ENCODE data around the gene TCF12.

The TCF12 gene

DNA sequence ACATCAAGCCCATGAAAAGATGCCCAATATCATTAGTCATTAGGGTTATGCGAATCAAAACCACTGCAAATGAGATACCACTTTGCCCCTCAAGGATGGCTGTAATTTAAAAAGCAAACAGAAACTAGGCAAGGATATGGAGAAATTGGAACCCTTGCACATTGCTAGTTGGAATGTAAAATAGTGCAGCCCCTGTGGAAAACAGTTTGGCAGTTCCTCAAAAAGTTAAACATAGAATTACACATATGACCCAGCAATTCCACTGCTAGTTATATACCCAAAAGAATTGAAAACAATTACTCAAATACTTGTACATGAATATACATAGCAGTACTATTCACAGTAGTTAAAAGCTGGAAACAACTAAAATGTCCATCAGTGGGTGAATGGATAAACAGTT, 271.0 kb downstream of the TCF12 start:
- intact Hi-C loops (cut with DNase I): no loop called here
- no peak for DNase-seq

DNA sequence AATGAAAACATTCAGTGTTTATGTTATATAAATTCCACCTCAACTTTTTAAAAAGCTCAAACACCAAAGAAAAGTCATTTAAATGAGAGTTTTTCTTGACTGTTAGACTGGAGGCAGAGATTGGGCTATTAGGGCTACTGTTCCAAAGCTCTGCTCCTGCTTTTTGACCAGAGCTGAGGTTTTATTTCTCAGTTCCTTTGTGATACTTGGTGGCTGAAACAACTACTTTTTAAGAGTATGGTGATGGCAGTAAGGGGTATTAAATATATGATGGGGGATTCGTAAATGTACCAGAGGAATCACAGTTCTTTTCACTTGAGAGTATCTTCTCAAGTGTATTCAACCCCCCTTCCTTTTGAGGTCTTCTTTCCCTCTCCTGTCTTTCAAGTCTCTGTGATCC, 271.8 kb downstream of the TCF12 start:
- DNase-seq: no peak
- intact Hi-C loops (cut with DNase I): no loop called here

DNA sequence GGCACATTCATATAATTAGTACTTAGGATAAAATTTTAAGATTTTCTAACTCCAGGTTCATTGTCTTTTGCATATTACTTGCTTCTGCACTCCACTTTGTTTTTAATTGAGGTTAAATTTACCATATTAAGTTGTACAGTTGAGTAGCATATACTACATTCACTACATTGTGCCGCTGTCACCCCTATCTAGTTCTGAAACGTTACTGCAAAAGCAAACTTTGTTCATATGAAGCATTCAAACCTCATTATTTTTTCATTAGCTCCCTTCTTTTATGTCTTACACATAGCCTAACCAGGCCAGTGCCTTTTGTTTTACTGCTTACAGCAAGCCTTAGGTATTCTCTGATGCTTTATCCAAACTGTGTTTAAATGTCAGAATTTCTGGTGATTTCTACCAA, 274.7 kb downstream of the TCF12 start:
- no peak for DNase-seq
- intact Hi-C loops (cut with DNase I): no loop called here

DNA sequence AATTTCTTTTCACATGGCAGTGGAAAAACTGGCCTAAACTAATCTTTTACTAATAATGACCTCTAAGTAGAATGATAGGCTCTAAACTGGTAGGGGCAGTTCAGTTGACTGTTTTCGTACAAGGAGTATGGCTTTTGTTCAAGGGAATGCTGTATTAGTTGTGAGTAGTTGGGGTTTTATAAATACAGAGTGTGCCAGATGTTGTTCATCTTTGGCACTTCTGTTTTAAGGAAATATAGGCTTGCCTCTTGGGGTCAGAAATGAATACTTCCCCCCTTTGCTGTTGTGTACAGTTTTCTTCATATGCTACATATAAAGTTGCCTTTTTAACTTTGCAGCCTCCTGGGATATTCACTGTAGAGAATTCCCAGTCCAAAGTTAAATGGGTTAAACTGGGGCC, 276.9 kb downstream of the TCF12 start:
- intact Hi-C loops (cut with DNase I): no loop called here
- DNase-seq: no peak

DNA sequence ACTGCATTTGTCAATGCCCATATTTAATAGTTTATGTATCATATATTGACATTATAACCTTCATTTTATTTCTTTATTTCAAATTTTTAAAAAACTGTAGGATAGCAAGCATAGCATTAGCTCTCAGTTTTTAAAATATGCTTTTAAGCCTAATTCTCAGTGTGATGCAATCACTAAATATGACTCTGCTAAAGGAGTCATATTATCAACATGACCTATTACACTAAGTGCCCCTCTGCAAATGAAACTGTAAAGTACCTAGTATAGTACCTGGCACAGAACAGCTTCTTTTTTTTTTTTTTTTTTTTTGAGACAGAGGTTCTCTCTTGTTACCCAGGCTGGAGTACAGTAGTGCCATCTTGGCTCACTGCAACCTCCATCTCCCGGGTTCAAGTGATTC, 278.4 kb downstream of the TCF12 start:
- intact Hi-C loops (cut with DNase I): no loop called here
- DNase-seq: no peak

DNA sequence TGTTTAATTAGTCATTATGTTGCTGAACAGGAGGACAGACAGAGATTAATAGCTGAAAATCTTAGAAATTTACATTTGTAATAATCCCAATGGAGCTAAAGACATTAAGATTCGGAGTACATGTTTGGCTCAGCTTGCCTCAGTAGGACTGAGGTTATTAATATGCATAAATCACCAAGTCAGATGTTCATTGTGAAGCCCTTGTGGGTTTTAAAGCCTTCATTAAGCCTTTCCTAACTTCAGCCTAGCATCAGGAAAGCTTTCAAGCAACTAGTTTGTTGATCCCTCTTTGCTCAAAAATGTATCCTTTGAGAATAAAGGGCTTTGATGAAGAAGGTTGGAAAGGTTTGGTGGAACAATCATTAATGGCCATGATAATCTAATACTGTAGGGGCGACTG, 279.7 kb downstream of the TCF12 start:
- no peak for DNase-seq
- intact Hi-C loops (cut with DNase I): no loop called here

DNA sequence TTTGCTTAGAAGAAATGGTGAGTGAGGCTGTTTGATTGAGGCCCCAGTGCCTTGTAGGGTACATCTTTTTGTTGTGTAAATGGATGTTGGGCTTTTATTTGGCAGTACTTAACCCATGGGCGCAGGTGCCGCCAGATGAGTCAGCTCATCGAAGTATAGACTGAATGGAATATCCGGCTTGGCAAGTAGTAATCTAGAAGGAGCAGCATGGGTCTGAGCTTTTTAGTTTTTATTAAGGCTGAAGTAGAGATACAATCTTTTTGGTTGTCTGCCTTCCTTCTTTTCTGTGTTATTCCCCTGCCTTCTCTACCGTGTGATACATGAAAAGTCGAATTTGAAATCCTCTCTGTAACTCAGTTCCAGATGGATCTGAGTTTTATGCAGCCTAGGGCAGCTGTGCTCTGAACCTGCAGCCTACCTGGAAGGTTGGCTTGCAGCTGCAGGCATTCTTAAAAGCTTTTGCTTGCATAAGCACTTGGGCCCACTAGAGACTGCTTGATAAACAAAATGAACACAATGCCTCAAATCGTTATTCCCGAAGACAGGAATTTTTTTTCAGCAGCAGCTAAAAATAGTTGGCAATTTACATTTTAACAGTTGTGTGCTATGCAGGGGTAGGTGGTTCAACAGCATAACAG, 280.3 kb downstream of the TCF12 start:
- no peak for DNase-seq
- intact Hi-C loops (cut with DNase I): no loop called here

DNA sequence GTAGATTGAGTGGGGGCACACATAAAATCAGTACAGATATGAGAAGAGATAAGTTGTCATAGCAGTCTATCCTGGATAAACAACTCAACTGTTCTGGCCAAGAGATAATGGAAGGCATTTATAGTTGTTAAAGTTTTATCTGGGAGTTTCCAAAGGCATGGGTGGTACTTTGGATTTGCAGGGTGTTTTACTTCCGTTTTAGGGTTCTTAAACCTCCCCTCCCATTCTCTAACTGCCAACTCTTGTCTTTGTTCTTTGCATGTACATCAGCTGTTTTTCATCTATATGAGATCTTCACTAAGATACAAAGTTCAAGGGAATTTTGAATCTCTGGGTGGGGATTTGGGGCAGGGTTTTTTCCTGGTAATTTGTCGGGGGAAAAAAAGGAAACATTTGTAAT, 283.1 kb downstream of the TCF12 start:
- intact Hi-C loops (cut with DNase I): no loop called here
- no peak for DNase-seq

DNA sequence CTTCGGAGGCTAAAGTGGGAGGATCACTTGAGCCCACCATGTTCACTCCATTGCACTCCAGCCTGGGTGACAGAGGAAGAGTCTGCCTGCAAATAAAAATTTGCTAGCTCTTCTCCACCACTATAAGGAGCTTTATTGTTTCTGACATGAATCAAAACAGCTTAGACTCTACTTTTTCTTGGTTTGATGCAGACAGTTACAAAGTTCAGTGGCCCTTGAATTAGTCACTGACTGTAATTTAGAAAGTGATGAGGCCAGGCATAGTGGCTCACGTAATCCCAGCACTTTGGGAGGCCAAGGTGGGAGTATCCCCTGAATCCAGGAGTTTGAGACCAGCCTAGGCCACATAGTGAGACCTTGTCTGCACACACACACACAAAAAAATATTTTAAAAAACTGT, 285.5 kb downstream of the TCF12 start:
- DNase-seq: no peak
- intact Hi-C loops (cut with DNase I): no loop called here

DNA sequence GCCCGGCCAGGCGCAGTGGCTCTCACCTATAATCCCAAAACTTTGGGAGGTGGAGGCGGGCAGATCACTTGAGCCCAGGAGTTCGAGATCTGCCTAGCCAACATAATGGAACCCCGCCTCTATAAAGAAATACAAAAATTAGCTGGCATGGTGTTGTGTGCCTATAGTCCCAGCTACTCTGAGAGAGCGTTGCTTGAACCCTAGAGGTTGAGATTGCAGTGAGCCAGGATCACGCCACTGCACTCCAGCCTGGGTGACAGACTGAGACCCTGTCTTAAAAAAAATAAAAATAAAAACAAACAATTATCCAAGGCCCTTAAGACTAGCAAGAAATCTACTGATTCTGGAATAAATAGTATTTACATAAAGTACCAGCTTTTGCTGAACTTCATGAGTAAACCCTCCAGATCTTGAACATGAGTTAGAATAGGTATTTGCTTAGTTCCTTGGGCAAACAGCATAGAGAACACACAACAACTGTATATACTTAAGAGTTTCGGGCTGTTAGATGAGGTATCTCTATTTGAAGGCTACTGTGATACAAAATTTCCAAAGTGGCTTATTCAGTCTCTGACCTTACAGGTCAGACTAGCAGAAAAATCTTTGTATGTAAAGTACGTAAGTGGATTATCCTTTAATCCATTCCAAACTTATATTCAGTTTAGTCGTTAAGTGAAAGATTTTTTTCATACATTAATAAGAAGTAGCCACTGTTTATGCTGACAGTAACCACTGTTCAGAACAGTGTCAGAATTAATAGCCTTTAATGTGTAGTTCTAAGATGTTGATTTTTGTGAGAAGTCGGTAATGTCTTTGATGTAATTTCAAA, 286.8 kb downstream of the TCF12 start:
- intact Hi-C loops (cut with DNase I): no loop called here
- DNase-seq: no peak

DNA sequence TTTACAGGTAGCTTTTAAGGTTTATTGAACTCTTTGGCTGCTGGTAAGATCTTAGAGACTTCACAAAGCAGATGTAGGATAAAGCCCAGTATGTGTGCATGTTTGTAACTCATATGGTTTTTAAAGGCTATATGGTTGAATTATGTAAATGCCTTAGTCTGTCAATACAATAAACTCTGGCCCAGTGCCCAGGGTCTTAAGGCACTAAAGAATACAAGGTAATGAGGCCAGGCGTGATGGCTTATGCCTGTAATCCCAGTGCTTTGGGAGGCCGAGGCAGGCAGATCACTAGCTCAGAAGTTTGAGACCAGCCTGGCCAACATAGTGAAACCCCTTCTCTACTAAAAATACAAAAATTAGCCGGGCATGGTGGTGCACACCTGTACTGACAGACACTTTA, 287.6 kb downstream of the TCF12 start:
- intact Hi-C loops (cut with DNase I): no loop called here

DNA sequence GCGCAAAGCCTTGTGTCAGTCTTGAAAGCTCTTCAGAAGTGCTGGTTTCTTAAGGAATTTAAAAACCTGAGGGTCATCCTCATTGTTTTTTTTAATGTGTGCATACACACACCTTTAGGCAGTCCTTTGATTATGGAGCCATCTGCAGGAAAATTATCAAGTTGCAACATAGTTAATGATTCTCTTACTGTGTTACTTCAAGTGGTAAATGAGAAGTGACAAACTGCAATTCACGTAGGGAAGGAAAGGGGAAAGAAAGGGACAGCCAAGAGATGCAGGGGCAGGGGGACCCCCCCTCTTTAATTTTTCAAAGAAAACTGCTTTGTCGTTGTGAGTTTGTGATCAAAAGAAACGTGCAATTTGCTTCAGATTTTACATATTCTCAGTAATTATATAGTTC, 295.4 kb downstream of the TCF12 start:
- intact Hi-C loops (cut with DNase I): loop anchor here (1.0 to 10.0 kb wide), 5 partner anchors 68 to 722 kb away; partner anchors contain the start of gene TCF12
- DNase-seq: no peak

More for the DNA sequence above, 287.6 kb downstream of the TCF12 start:
- DNase-seq: no peak

DNA sequence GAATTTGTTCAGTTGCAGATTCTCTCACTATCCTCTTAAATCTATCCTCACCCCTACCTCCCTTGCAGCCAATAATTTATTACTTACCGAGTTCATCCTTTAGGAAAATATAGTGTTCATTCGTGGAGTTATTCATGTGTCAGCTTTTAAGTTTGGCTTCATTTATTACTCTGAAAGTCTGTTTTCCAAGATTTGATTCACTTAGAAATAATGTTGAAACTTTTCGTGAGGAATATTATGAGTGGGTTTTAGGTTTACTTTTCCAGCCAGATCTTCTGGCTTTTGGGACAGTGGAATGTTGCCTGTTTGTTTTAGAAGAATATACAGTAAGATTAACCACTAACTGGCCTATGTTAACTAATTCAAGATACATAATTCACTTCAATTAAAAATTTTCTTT, 296.9 kb downstream of the TCF12 start:
- intact Hi-C loops (cut with DNase I): loop anchor here (10.0 kb wide), 2 partner anchors 201 to 301 kb away; partner anchors contain the start of gene TCF12
- DNase-seq: no peak

DNA sequence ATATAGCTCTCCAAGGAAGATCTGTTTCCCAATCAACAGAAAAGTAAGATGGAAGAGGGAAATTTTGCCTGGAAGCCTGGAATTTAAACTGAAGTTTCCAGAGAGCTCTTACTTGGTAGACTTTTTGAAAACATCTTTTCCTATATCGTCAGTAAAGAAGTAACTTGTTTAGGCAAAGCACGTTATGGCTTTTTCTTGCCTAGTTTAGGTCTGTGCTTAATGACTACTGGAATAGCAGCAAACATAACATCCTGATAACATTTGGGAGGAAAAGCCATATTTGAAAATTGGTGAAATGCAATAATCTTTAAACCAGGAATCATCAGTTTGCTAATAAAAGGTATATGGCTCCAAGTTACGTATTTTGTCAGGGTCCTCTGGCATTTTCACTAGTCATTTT, 297.4 kb downstream of the TCF12 start:
- intact Hi-C loops (cut with DNase I): loop anchor here (10.0 kb wide), 2 partner anchors 201 to 301 kb away; partner anchors contain the start of gene TCF12

DNA sequence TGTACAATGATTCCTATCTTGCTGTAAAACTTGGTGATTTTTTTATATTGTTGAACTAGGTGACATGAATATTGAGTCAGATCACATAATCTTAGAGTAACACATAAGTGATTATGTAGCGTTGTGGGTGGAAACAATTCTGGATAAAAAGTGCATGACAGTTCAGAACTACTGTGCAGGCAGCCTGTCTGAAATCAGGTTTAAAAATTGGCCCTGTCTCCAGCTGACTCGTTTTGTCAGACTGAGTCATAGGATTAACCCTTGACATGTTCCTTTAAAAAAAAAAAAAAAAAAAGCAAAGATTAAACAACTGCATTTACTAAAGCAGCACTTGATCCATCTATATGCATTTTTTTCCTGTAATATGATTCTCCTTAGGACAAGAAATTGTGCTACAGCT, 297.8 kb downstream of the TCF12 start:
- DNase-seq: no peak
- intact Hi-C loops (cut with DNase I): loop anchor here (10.0 kb wide), 2 partner anchors 201 to 301 kb away; partner anchors contain the start of gene TCF12

More for the DNA sequence above, 297.4 kb downstream of the TCF12 start:
- DNase-seq: no peak

DNA sequence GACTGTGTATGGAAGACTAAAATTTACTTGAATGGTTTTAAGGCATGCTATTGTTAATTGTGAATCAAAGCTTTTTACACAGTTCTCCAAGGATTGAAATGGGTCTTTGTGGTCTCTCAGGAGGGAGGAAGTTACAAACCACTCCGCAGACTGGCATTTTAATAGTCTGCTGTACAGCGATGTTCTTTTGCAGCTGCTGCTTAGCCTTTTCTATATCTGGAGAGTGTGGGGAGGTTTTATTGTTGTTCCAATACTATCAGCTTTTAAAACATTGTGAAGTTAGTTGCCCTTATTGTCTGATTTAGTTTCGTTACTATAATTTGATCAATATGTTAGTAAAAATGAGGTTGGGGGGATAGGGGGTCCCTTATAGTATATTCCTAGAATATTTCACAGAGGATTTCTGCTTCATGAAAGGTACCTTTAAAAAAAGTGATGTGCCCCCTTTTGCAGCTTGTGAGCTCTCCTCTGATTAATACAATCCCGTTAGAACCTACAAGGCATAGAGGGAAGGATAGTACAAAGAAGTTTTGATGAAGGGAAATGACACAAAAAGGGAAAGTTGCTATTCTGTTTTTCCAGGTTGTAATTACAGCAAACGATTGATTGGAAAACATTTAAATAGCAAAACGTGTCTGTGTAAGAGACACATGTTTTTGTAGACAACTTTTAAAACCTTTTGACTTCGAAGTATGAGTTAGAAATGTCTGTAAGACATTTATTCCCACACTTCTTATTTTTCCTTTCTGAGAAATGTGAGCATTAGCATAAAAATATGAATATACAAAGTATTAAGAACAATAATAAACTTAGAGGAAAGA, 299.5 kb downstream of the TCF12 start:
- intact Hi-C loops (cut with DNase I): loop anchor here (10.0 kb wide), 2 partner anchors 203 to 303 kb away; partner anchors contain the start of gene TCF12

DNA sequence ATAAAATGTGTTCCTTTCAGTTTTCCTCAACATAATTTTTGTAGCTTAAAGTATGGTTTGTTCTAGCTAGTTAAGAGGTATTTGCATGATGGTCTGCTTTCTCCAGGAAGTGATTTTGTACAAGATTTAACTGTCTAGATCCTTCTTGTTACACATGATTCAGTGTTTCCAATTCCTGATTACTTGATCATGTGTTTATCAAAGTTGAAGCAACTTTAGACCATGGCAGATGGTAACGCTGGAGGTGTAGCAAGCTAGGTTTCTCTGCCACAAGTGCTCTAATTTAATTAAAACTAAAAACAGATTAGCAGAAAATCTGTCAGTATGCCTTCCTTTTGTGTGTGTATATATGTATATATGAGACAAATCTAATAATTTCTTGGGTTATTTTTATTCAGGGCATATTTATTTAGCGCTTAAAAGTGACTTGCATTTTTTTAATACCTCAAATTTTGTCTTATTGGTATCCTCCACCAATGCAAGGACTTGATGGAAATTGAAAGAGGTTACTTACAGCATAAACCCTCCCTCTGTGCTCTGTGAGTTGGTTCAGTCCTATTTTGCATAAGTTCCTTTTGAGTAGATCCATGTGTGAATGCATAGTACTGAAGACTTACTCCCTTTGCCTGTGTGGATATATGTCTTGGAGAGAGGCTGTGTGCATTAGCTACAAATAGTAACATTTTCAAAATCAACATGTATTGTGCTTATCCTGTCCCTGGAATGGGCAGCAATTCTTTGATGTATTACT, 300.6 kb downstream of the TCF12 start:
- DNase-seq: no peak
- intact Hi-C loops (cut with DNase I): loop anchor here (10.0 kb wide), 2 partner anchors 204 to 304 kb away; partner anchors contain the start of gene TCF12

More for the DNA sequence above, 299.5 kb downstream of the TCF12 start:
- no peak for DNase-seq

DNA sequence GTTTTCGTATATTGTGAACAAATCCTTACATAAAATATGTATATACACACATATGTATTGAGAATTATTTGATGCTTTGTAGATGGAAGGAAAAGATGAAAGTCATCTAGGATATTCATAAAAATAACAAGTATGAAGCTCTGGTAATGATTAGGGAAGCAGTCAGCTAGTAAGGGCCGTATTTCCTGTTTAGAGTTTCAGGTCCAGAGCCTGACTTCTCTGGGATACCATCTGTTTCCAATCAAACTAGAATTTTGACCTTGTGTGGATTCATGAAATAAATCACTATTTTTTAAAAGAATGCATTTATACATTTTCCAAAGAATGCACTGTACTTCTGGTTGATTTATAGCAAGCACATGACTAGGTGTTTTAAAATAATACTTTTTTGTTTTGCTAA, 301.8 kb downstream of the TCF12 start:
- intact Hi-C loops (cut with DNase I): no loop called here
- DNase-seq: no peak

DNA sequence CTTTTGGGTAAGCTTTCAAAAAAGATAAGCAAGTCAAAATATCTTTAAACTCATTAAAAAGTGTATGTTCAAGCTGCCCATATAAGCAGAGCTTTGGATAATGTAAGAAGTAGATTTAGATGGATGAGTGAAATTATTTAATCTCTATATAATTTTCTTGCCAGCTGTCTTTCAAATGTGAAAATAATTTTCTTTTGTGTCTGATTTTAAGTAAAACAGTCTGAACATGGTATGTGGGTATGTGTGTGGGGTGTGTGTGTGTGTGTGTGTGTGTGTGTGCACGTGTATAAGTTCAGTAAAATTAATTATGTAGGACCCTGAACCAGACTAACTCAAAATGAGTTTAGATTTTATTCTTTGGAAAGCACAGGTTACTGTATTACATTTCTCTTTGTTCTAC, 302.7 kb downstream of the TCF12 start:
- DNase-seq: no peak
- intact Hi-C loops (cut with DNase I): no loop called here

DNA sequence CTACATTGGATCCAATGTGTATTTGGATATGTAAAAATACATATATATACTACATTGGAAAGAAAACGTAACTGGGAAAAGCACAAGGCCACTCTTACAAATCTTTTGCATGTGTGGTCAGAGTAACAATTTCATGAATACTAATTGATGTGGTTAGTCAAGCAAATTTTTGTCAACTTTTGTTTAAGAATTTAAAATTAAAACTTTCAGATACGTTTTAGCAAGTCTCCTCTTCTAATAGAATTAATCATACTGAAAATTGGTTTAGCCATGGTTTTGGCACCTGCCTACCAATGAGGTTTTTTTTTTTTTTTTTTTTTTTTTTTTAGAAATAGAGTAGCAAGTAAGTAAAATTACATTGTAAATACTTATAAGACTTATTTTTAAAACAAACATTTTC, 304.9 kb downstream of the TCF12 start:
- DNase-seq: no peak

More for the DNA sequence above, 304.9 kb downstream of the TCF12 start:
- intact Hi-C loops (cut with DNase I): no loop called here
